MM.1S (cell line): ENCODE data around the gene SLC66A3.

Experiments used
- DNase-seq: peaks from one replicate; pipeline ENCODE4 v3.0.0-alpha.2; 2015
- H2AFZ ChIP-seq: fragments of 300-600 bp; sonication (generic); 2 replicates; pipeline ENCODE4 v1.6.0; 2016; ENCODE audit warnings: antibody characterized with exemption, low read length
- H3F3A ChIP-seq: fragments of 300-600 bp; sonication (generic); 2 replicates; pipeline ENCODE4 v1.6.1; 2016; ENCODE audit warnings: mild to moderate bottlenecking, antibody characterized with exemption, low read length, moderate library complexity, mixed read lengths; ENCODE audit not compliant: insufficient read depth
- H3K27ac ChIP-seq: fragments of 300-600 bp; sonication (generic); 2 replicates; pipeline ENCODE4 v1.5.1; 2016; ENCODE audit warnings: mild to moderate bottlenecking, low read length
- H3K27me3 ChIP-seq: fragments of 300-600 bp; sonication (generic); replicated peaks from 2 replicates; pipeline ENCODE4 v1.6.0; 2016; ENCODE audit warnings: low read length; ENCODE audit not compliant: insufficient read depth
- H3K36me3 ChIP-seq: fragments of 300-600 bp; sonication (generic); replicated peaks from 2 replicates; pipeline ENCODE4 v1.6.1; 2016; ENCODE audit warnings: mild to moderate bottlenecking, low read length, mixed read lengths; ENCODE audit not compliant: insufficient read depth
- H3K4me1 ChIP-seq: fragments of 300-600 bp; sonication (generic); 2 replicates; pipeline ENCODE4 v1.6.1; 2016; ENCODE audit warnings: low read length, mixed read lengths
- H3K4me2 ChIP-seq: fragments of 300-600 bp; sonication (generic); 2 replicates; pipeline ENCODE4 v1.6.0; 2016; ENCODE audit warnings: low read depth, low read length
- H3K4me3 ChIP-seq: fragments of 300-600 bp; sonication (generic); 2 replicates; pipeline ENCODE4 v1.5.1; 2016; ENCODE audit warnings: low read length, mixed read lengths
- H3K79me2 ChIP-seq: fragments of 300-600 bp; sonication (generic); 2 replicates; pipeline ENCODE4 v1.6.1; 2016; ENCODE audit warnings: mixed run types, low read length, mixed read lengths
- H3K9ac ChIP-seq: fragments of 300-600 bp; sonication (generic); 2 replicates; pipeline ENCODE4 v1.6.1; 2016; ENCODE audit warnings: low read length, mixed read lengths
- H3K9me2 ChIP-seq: fragments of 300-600 bp; sonication (generic); replicated peaks from 2 replicates; pipeline ENCODE4 v1.6.1; 2016; ENCODE audit warnings: mild to moderate bottlenecking, low read length, mixed read lengths; ENCODE audit not compliant: insufficient read depth
- H3K9me3 ChIP-seq: fragments of 300-600 bp; sonication (generic); replicated peaks from 2 replicates; pipeline ENCODE4 v1.6.1; 2016; ENCODE audit warnings: mild to moderate bottlenecking, low read length, mixed read lengths; ENCODE audit not compliant: insufficient read depth
- H4K20me1 ChIP-seq: fragments of 300-600 bp; sonication (generic); 2 replicates; pipeline ENCODE4 v1.6.1; 2016; ENCODE audit warnings: mild to moderate bottlenecking, low read length, moderate library complexity, mixed read lengths; ENCODE audit not compliant: insufficient read depth
- EZH2 ChIP-seq: fragments of 300-600 bp; sonication (generic); optimal IDR thresholded peaks from 2 replicates; pipeline ENCODE3; 2017; ENCODE audit warnings: low read depth, mild to moderate bottlenecking, antibody characterized with exemption, low read length, mixed read lengths
- EZH2phosphoT487 ChIP-seq: fragments of 300-600 bp; sonication (generic); IDR thresholded peaks from 2 replicates; pipeline ENCODE4 v1.6.1; 2018; ENCODE audit warnings: antibody characterized with exemption, low read length
- TF ChIP-seq, protein P1 (sequence below): fragments of 300-600 bp; sonication (generic); IDR thresholded peaks from 2 replicates; pipeline ENCODE4 v1.5.1; 2016; ENCODE audit warnings: antibody characterized with exemption, low read length, mixed read lengths

Gene SLC66A3

DNA sequence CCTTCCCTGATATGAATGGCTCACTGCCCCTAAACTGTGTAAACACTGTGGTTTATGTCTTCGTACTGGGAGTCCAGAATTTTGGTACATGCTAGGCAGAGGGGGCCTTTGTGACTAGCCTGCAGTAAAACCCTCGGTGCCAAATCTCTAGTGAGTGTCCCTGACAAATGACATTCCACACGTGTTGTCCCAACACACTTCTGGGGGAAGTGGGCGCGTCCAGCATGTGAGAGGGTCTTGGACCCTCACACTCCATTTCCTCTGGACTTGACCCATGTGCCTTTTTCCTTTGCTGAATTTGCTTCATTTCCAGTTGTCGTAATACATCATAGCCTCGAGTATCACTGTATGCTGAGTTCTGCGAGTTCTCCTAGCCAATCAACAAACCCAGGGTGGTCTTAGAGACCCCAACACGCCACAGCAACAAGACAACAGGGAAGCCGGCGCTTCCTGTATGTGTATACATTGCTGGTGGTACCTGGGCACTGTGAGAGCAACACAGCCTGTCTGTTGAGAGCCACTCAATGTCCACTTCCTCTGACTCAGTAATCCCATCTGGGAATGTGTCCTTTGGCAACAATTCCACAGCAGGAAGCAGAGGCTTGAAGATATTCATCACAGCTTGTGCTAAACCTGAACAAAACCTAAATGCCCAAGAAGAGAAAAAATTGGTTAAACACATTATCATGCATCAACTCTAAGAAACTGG is 26.9 kb upstream of the SLC66A3 start:
- Histone ChIP-seq H3K27me3 (0 out of 2 replicates have a peak, but pooled peaks cover 5% of the 10 kb centered on the region), H3K4me1 (0 out of 2 replicates have a peak, but pooled peaks cover 7% of the 10 kb centered on the region), H3F3A (peaks cover 16% of the 10 kb centered on the region), H3K4me2 (no peak overlapping the region), H3K9me2 (no peaks in the 10 kb centered on the region), H3K79me2 (no peaks in the 10 kb centered on the region), H3K9ac (no peak overlapping the region), H3K36me3 (no peaks in the 10 kb centered on the region), H3K27ac (no peak overlapping the region), H3K9me3 (no peaks in the 10 kb centered on the region), H2AFZ (no peak overlapping the region), H4K20me1 (no peaks in the 10 kb centered on the region), H3K4me3 (no peak overlapping the region)
- no peak for DNase-seq
- TF ChIP-seq EZH2phosphoT487 (no peak), EZH2 (no peak)

DNA sequence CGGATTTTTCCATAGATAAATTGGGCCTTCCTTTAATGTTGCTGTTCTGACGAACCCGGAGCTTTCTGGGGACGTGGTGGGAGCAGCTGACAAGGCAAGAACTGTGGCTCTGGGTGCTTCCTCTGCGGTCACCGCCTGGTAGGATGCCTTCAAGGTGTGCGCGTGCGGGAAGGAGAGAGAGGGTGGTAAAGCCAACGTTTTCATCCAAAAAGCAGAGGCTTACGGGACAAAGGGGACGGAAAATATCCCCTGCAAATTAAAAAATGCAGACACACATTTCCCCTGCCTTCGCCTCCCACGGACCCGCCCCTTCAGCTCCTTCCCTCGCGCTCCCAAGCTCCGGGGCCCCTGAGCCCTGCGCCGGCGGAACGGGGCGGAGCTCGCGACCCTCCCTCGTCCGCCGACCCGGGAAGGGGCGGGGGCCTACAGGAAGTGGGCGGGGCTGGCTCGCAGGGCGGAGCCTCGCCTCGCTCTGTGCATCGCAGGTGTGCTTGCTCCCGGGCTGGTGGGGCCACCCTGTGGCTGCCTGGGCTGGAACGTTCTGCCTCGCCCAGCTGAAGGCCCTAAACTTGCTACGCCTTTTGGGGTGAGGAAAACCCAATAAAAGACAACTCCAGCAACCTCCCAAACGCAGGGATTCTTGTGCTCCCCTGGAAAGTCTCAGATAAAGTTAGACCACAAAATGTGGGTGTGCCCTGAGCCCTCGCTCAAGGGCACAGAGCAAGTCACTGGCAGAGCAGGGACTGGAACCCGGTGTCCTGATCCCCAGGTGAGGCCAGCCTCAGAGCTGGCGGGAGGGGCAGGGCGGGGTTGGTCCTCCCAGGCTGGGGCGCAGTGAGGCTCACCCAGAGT is 25.4 kb upstream of the SLC66A3 start:
- Histone ChIP-seq H3K4me3 (peak overlapping the region; percentile 44), H3K9me2 (no peaks in the 10 kb centered on the region), H4K20me1 (no peaks in the 10 kb centered on the region), H3K4me1 (0 out of 2 replicates have a peak, but pooled peaks cover 3% of the 10 kb centered on the region), H3K9ac (peak overlapping the region; percentile 27; the same call in 1 of the 2 replicates), H3K36me3 (no peaks in the 10 kb centered on the region), H3F3A (peaks cover 16% of the 10 kb centered on the region), H3K9me3 (no peaks in the 10 kb centered on the region), H3K79me2 (no peaks in the 10 kb centered on the region), H3K27ac (peak overlapping the region; percentile 28; the same call in 1 of the 2 replicates), H2AFZ (peak overlapping the region; percentile 42), H3K4me2 (peak overlapping the region; percentile 44), H3K27me3 (0 out of 2 replicates have a peak, but pooled peaks cover 4% of the 10 kb centered on the region)
- TF ChIP-seq, protein P1, sequence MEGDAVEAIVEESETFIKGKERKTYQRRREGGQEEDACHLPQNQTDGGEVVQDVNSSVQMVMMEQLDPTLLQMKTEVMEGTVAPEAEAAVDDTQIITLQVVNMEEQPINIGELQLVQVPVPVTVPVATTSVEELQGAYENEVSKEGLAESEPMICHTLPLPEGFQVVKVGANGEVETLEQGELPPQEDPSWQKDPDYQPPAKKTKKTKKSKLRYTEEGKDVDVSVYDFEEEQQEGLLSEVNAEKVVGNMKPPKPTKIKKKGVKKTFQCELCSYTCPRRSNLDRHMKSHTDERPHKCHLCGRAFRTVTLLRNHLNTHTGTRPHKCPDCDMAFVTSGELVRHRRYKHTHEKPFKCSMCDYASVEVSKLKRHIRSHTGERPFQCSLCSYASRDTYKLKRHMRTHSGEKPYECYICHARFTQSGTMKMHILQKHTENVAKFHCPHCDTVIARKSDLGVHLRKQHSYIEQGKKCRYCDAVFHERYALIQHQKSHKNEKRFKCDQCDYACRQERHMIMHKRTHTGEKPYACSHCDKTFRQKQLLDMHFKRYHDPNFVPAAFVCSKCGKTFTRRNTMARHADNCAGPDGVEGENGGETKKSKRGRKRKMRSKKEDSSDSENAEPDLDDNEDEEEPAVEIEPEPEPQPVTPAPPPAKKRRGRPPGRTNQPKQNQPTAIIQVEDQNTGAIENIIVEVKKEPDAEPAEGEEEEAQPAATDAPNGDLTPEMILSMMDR, result peak; percentile 70
- TF ChIP-seq EZH2phosphoT487, result no peak
- no peak for TF ChIP-seq EZH2
- peak; percentile 87 for DNase-seq

DNA sequence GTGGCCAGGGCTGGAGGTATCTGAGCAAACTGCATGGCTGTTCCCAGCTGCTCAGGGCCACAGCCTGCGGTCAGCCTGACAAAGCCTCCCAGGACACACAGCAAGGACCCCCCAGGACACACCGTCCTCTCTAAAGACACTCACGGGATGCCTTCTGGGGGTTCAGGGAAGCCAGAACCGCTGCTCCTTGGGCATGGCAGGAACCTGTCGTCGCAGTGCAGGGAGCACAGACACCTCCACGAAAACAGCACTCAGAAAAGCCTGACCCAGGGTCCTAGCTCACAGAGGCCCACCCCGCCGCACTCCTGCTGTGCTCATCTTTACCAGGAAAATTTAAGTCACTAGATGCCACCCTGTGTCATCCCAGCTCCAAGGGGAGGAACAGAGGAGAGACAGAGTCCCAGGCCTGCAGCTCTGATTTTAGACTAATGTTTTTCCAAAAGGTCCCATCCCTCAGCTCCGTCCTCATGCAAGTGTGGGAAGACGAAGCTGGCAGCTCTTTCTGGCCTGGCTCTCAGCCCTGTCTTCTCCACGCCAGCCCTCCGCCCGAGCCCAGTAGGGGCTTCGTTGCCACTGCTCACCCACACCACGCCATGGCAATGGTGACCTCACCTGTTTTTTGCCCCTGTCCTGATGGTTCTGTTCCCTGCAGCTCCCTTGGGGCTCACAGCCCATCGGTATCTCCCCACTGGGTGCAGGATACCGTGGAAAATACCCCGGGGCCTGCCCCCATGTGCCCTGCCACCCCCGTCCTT is 23.9 kb upstream of the SLC66A3 start:
- Histone ChIP-seq H3K4me1 (0 out of 2 replicates have a peak, but pooled peaks cover 3% of the 10 kb centered on the region), H3K9ac (no peak overlapping the region), H3K9me2 (no peaks in the 10 kb centered on the region), H3F3A (peaks cover 16% of the 10 kb centered on the region), H3K4me3 (no peak overlapping the region), H3K27me3 (no peaks in the 10 kb centered on the region), H3K4me2 (no peak overlapping the region), H3K79me2 (no peaks in the 10 kb centered on the region), H3K9me3 (no peaks in the 10 kb centered on the region), H2AFZ (no peak overlapping the region), H4K20me1 (no peaks in the 10 kb centered on the region), H3K36me3 (no peaks in the 10 kb centered on the region), H3K27ac (no peak overlapping the region)
- DNase-seq, result no peak
- TF ChIP-seq EZH2phosphoT487, result no peak
- no peak for TF ChIP-seq EZH2
- TF ChIP-seq, protein P1, result no peak
